GM12878 (cell line): Measurements from ENCODE around the gene M1AP. TPM values are rescaled to one million over a fixed set of nuclear protein-coding genes. Genes with fewer than 3 reads are reported as not detected.

Experiments
- ATAC-seq: fragments of 200-7000 bp; cut with Tn5 transposase; 3 replicates; pipeline ENCODE4 v1.9.1; 2020; ENCODE audit warnings: mild to moderate bottlenecking, moderate library complexity
- BruUV-seq: library from RNA; stranded (reverse); fragments of 400-500 nt; replicated peaks from 2 replicates; lab custom pipeline; 2021; lab: Mats Ljungman, UMichigan
- CTCF ChIA-PET: fragments of 300-600 bp; sonication (Branson Sonifier 250); formaldehyde crosslinking; extraction: SDS; loops from one replicate; lab custom pipeline; 2021; ENCODE audit warnings: inconsistent platforms; lab: Yijun Ruan, JAX
- POLR2A ChIA-PET: fragments of 350-600 bp; formaldehyde crosslinking; extraction: SDS; loops from one replicate; lab custom pipeline; 2021; ENCODE audit warnings: inconsistent platforms; lab: Charles Lee
- RAD21 ChIA-PET: fragments of 300-600 bp; sonication (Branson Sonifier 250); formaldehyde crosslinking; loops from one replicate; lab custom pipeline; 2023; ENCODE audit warnings: antibody characterized with exemption; ENCODE audit not compliant: unreplicated experiment; lab: Charles Lee
- SMC1A ChIA-PET: fragments of 300-600 bp; sonication (Branson Sonifier 250); formaldehyde crosslinking; loops from one replicate; lab custom pipeline; 2023; ENCODE audit not compliant: unreplicated experiment, uncharacterized antibody; lab: Charles Lee
- DNase-seq: peaks from one replicate; pipeline ENCODE4 v3.0.0-alpha.2; 2011; ENCODE audit warnings: low read depth, low spot score
- FAIRE-seq: peaks from 3 replicates; lab custom pipeline; 2011; peaks lifted over from hg19 to GRCh38; lab: Jason Lieb, UNC
- H2AFZ ChIP-seq: 2 replicates; pipeline ENCODE4 v1.6.0; 2011; ENCODE audit warnings: low read depth, low read length, control low read depth; ENCODE audit not compliant: control insufficient read depth
- H3K27ac ChIP-seq: 2 replicates; pipeline ENCODE4 v1.5.1; 2011; ENCODE audit warnings: control low read depth; ENCODE audit not compliant: control insufficient read depth, insufficient read depth
- H3K27me3 ChIP-seq, 2 experiments: replicated peaks in 1 of 2; 2 replicates each; pipeline versions ENCODE4 v1.6.0 to v1.6.1; 2011; ENCODE audit warnings: low read length in 1 of 2; ENCODE audit not compliant: control insufficient read depth in 2 of 2, insufficient read depth in 2 of 2
- H3K36me3 ChIP-seq, 2 experiments: 2 replicates each; pipeline ENCODE4 v1.5.1; 2011; ENCODE audit warnings: low read length in 1 of 2; ENCODE audit not compliant: control insufficient read depth in 2 of 2, insufficient read depth in 2 of 2
- H3K4me1 ChIP-seq: 2 replicates; pipeline ENCODE4 v1.6.1; 2011; ENCODE audit warnings: mild to moderate bottlenecking, low read length, moderate library complexity, mixed read lengths; ENCODE audit not compliant: control insufficient read depth, insufficient read depth
- H3K4me2 ChIP-seq: 2 replicates; pipeline ENCODE4 v1.6.0; 2011; ENCODE audit warnings: control low read depth; ENCODE audit not compliant: control insufficient read depth, insufficient read depth
- H3K4me3 ChIP-seq: fragments of 200-600 bp; sonication (generic); 2 replicates; pipeline ENCODE4 v1.5.1; 2016
- H3K79me2 ChIP-seq: 2 replicates; pipeline ENCODE4 v1.6.0; 2011; ENCODE audit warnings: low read length; ENCODE audit not compliant: control insufficient read depth, insufficient read depth
- H3K9ac ChIP-seq: 2 replicates; pipeline ENCODE4 v1.8.0; 2011; ENCODE audit warnings: low read length, control low read depth, mixed read lengths; ENCODE audit not compliant: control insufficient read depth, insufficient read depth
- H3K9me3 ChIP-seq: replicated peaks from 3 replicates; pipeline ENCODE4 v1.5.1; 2011; ENCODE audit warnings: mild to moderate bottlenecking, low read length; ENCODE audit not compliant: control insufficient read depth, insufficient read depth
- H4K20me1 ChIP-seq: 2 replicates; pipeline ENCODE4 v1.6.0; 2011; ENCODE audit not compliant: control insufficient read depth, insufficient read depth
- EED ChIP-seq: sonication (generic); IDR thresholded peaks from 2 replicates; pipeline ENCODE4 v1.6.1; 2016; ENCODE audit warnings: antibody characterized with exemption, low read depth
- ETV6 ChIP-seq, 2 experiments: fragments of 450-650 bp in 1 of 2; IDR thresholded peaks in 1 of 2; conservative IDR thresholded peaks in 1 of 2; 2 replicates each; pipeline ENCODE4 v1.6.1; 2014; ENCODE audit warnings: antibody characterized with exemption in 1 of 2, borderline replicate concordance in 1 of 2, low read depth in 1 of 2, mild to moderate bottlenecking in 1 of 2, moderate library complexity in 1 of 2
- JUND ChIP-seq: IDR thresholded peaks from 2 replicates; pipeline ENCODE4 v1.6.1; 2012; ENCODE audit warnings: low read depth, mild to moderate bottlenecking, low read length, improper control_type of control experiment, moderate library complexity
- MXI1 ChIP-seq: fragments of 150-350 bp; IDR thresholded peaks from 2 replicates; pipeline ENCODE4 v1.6.1; 2011; ENCODE audit warnings: low read depth, mild to moderate bottlenecking, inconsistent platforms, low read length, improper control_type of control experiment
- MYC ChIP-seq: IDR thresholded peaks from 2 replicates; pipeline ENCODE4 v1.6.1; 2011; ENCODE audit warnings: mild to moderate bottlenecking, low read length, moderate library complexity, inconsistent platforms; ENCODE audit not compliant: insufficient read depth, insufficient replicate concordance, insufficient read length, severe bottlenecking
- NKRF ChIP-seq: fragments of 450-650 bp; conservative IDR thresholded peaks from 2 replicates; pipeline ENCODE4 v1.6.1; 2017; ENCODE audit warnings: mild to moderate bottlenecking, moderate library complexity
- RB1 ChIP-seq: fragments of 450-650 bp; formaldehyde crosslinking; IDR thresholded peaks from 2 replicates; pipeline ENCODE4 v1.6.1; 2017; ENCODE audit warnings: mild to moderate bottlenecking, borderline replicate concordance
- RUNX3 ChIP-seq: IDR thresholded peaks from 2 replicates; pipeline ENCODE4 v1.6.1; 2012; ENCODE audit warnings: low read length, inconsistent platforms
- SMARCA5 ChIP-seq: fragments of 450-650 bp; IDR thresholded peaks from 2 replicates; pipeline ENCODE4 v1.6.1; 2017; ENCODE audit warnings: mild to moderate bottlenecking
- STAT3 ChIP-seq: IDR thresholded peaks from 2 replicates; pipeline ENCODE4 v1.6.1; 2011; ENCODE audit warnings: low read depth, low read length, improper control_type of control experiment
- ZBED1 ChIP-seq: IDR thresholded peaks from 2 replicates; pipeline ENCODE4 v1.6.1; 2016; ENCODE audit warnings: borderline replicate concordance
- ZBTB40 ChIP-seq: fragments of 450-650 bp; IDR thresholded peaks from 2 replicates; pipeline ENCODE4 v1.6.1; 2016; ENCODE audit warnings: mild to moderate bottlenecking, moderate library complexity, borderline replicate concordance
- ZNF687 ChIP-seq: fragments of 450-650 bp; IDR thresholded peaks from 2 replicates; pipeline ENCODE4 v1.6.1; 2017; ENCODE audit warnings: mild to moderate bottlenecking, moderate library complexity
- WGBS: methylation state at CpG from one replicate; pipeline ENCODE4 v1.1.6; 2016; ENCODE audit warnings: low lambda C conversion rate; ENCODE audit not compliant: insufficient replicate concordance, insufficient coverage; ENCODE audit errors: missing lambda C conversion rate; 5-methylcytosine and 5-hydroxymethylcytosine counted together
- in situ Hi-C: fragments of 300-500 bp; cut with MboI; formaldehyde crosslinking; loops from 9 replicates; pipeline ENCODE4 v1.14.3; 2018; ENCODE audit warnings: mixed read lengths
- intact Hi-C: fragments of 100-400 bp; cut with micrococcal nuclease; formaldehyde crosslinking; loops from one replicate; pipeline ENCODE4 v1.14.2; 2022; ENCODE audit not compliant: unreplicated experiment
- polyA plus RNA-seq, 11 experiments: library from polyadenylated mRNA; depleted of rRNA in 4 of 11; unstranded in 6 of 11; stranded (reverse) in 5 of 11; fragments of >200 nt; fragmentation: Nextera tagmentation in 4 of 11; fragmentation: Illumina TruSeq in 1 of 11; extraction: Ambion mirVana in 4 of 11; extraction: Trizol in 1 of 11; gene quantifications; 1 replicate in 1 of 11; 2 replicates in 10 of 11; pipeline versions ENCODE4 v1.2.1 to v1.2.3, GENCODE V29; 2011 to 2016; ENCODE audit warnings: inconsistent platforms in 2 of 11, missing spikeins in 2 of 11, low read depth in 1 of 11
- total RNA-seq, 4 experiments: library from RNA; depleted of rRNA in 3 of 4; stranded (reverse); fragments of >200 nt in 3 of 4; fragmentation: Illumina TruSeq in 1 of 4; extraction: Trizol in 1 of 4; gene quantifications; 2 replicates each; pipeline versions ENCODE4 v1.2.1 to v1.2.3, GENCODE V29; 2013 to 2021

M1AP gene
- total and polyA plus RNA-seq, 10 of the 15 experiments (the other 5 are each of a cell fraction or from before 2014, with no cell fraction given): 0.04 to 0.32 (median 0.16) TPM; not detected in 4

DNA sequence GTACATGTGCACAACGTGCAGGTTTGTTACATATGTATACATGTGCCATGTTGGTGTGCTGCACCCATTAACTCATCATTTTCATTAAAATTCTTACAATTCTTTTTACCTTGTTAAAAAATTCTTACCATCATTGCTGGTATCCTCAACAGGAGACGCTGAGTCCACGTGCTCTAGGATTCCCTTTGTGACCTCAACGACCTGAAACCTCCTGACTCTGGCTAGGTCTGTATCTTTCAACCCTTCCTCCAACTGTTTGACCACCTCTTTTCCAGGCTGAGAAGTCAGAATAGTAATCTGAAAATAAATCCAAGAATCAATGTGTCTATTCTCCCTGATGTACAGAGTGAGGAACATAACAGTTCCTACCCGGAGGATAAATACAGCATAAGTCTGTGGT lies 41.2 kb downstream of the M1AP start:
- Histone ChIP-seq H3K9ac (no peak overlapping the region), H3K27ac (no peak overlapping the region), H3K4me1 (no peaks in the 10 kb centered on the region), H2AFZ (no peak overlapping the region), H3K79me2 (no peaks in the 10 kb centered on the region), H3K27me3 (no peaks in the 10 kb centered on the region; a peak in 2 of 4 replicates), H3K4me2 (no peak overlapping the region), H3K36me3 (no peaks in the 10 kb centered on the region), H4K20me1 (no peaks in the 10 kb centered on the region), H3K4me3 (no peak overlapping the region), H3K9me3 (no peaks in the 10 kb centered on the region)
- BruUV-seq: no TSS peak
- ChIA-PET RAD21 (no interaction called here), CTCF (no interaction called here), SMC1A (no interaction called here), POLR2A (no interaction called here)
- DNase-seq (no peak), FAIRE-seq (no peak), ATAC-seq (no peak)
- in situ Hi-C loops (no loop called here), intact Hi-C loops (no loop called here)
- WGBS: 30% methylated on average over 5 of the region's 5 CpGs
- TF ChIP-seq ETV6 (conservative IDR thresholded peaks at IDR 0.05 in 1 of 2, IDR thresholded peaks at IDR 0.05 in 1 of 2; ENCODE audit: borderline replicate concordance in 1 of 2, low read depth in 1 of 2): no peak
- no peak for TF ChIP-seq ZBED1
- no peak for TF ChIP-seq ZBTB40
- TF ChIP-seq MXI1: no peak
- TF ChIP-seq EED: no peak
- TF ChIP-seq ZNF687: no peak
- no peak for TF ChIP-seq STAT3
- TF ChIP-seq SMARCA5: no peak
- TF ChIP-seq JUND: no peak
- no peak for TF ChIP-seq NKRF
- TF ChIP-seq RB1: no peak
- no peak for TF ChIP-seq RUNX3
- TF ChIP-seq MYC: no peak
